K562 (cell line): ENCODE data around the gene LAMB4. TPM values are rescaled to one million over a fixed set of nuclear protein-coding genes. Genes with fewer than 3 reads are reported as not detected.

Source experiments
- ARID1B ChIP-seq: fragments of 450-650 bp; IDR thresholded peaks from 2 replicates; pipeline ENCODE4 v1.6.1; 2016; ENCODE audit warnings: antibody characterized with exemption, mild to moderate bottlenecking, inconsistent platforms
- CBFA2T2 ChIP-seq: fragments of 450-650 bp; conservative IDR thresholded peaks from 2 replicates; pipeline ENCODE4 v1.6.1; 2017; ENCODE audit warnings: mild to moderate bottlenecking
- CREB3L1 ChIP-seq: fragments of 450-650 bp; IDR thresholded peaks from 2 replicates; pipeline ENCODE4 v1.6.1; 2014; ENCODE audit warnings: low read depth, mild to moderate bottlenecking, moderate library complexity, borderline replicate concordance
- CTBP1 ChIP-seq: fragments of 450-650 bp; IDR thresholded peaks from 2 replicates; pipeline ENCODE4 v1.6.1; 2016; ENCODE audit warnings: borderline replicate concordance
- EHMT2 ChIP-seq: fragments of 450-650 bp; IDR thresholded peaks from 2 replicates; pipeline ENCODE4 v1.6.1; 2018; ENCODE audit warnings: antibody characterized with exemption
- EP300 ChIP-seq: IDR thresholded peaks from 2 replicates; pipeline ENCODE4 v1.6.1; 2012; ENCODE audit warnings: low read length, improper control_type of control experiment
- FOXP1 ChIP-seq: sonication (generic); formaldehyde crosslinking; IDR thresholded peaks from 2 replicates; pipeline ENCODE4 v1.8.0; 2022; ENCODE audit warnings: mild to moderate bottlenecking, missing genetic modification reagents
- GTF2F1 ChIP-seq: IDR thresholded peaks from 2 replicates; pipeline ENCODE4 v1.6.1; 2011; ENCODE audit warnings: low read depth, low read length, improper control_type of control experiment
- PRMT5 ChIP-seq: sonication (generic); formaldehyde crosslinking; IDR thresholded peaks from 2 replicates; pipeline ENCODE4 v1.5.0; 2020; ENCODE audit warnings: missing genetic modification reagents
- SOX6 ChIP-seq: fragments of 450-650 bp; IDR thresholded peaks from 2 replicates; pipeline ENCODE4 v1.6.1; 2014; ENCODE audit warnings: mild to moderate bottlenecking
- TAF1 ChIP-seq: IDR thresholded peaks from 2 replicates; pipeline ENCODE4 v1.6.1; 2011; ENCODE audit warnings: mild to moderate bottlenecking, low read length, moderate library complexity; ENCODE audit not compliant: insufficient read depth, control insufficient read depth, severe bottlenecking; ENCODE audit errors: extremely low read depth
- TAF9B ChIP-seq: fragments of 450-650 bp; IDR thresholded peaks from 2 replicates; pipeline ENCODE4 v1.6.1; 2018; ENCODE audit warnings: mild to moderate bottlenecking; ENCODE audit not compliant: partially characterized antibody
- TAL1 ChIP-seq: fragments of 450-650 bp; IDR thresholded peaks from 2 replicates; pipeline ENCODE4 v1.6.1; 2016; ENCODE audit warnings: mild to moderate bottlenecking
- TCF3 ChIP-seq: sonication (generic); formaldehyde crosslinking; IDR thresholded peaks from 2 replicates; pipeline ENCODE4 v1.4.0; 2020; ENCODE audit warnings: mild to moderate bottlenecking, missing genetic modification reagents
- TFAP4 ChIP-seq: sonication (generic); formaldehyde crosslinking; IDR thresholded peaks from 2 replicates; pipeline ENCODE4 v1.8.0; 2022; ENCODE audit warnings: missing genetic modification reagents, mild to moderate bottlenecking, moderate library complexity, borderline replicate concordance
- YY1 ChIP-seq, 3 experiments: IDR thresholded peaks; 2 replicates each; pipeline ENCODE4 v1.6.1; 2011; ENCODE audit warnings: low read length in 2 of 3, mild to moderate bottlenecking in 2 of 3, moderate library complexity in 2 of 3, borderline replicate concordance in 1 of 3, control low read depth in 1 of 3, low read depth in 1 of 3; ENCODE audit not compliant: insufficient read depth in 3 of 3, insufficient replicate concordance in 2 of 3, control insufficient read depth in 1 of 3, insufficient read length in 1 of 3; ENCODE audit errors: extremely low read depth in 1 of 3
- ZNF384 ChIP-seq: IDR thresholded peaks from 2 replicates; pipeline ENCODE4 v1.6.1; 2012; ENCODE audit warnings: low read depth, low read length, improper control_type of control experiment
- ZNF398 ChIP-seq: fragments of 250-450 bp; sonication (Bioruptor Pico); IDR thresholded peaks from 2 replicates; pipeline ENCODE4 v1.8.0; 2021; ENCODE audit warnings: moderate library complexity, mild to moderate bottlenecking, inconsistent platforms
- ZNF518B ChIP-seq: fragments of 250-450 bp; sonication (Bioruptor Pico); IDR thresholded peaks from 2 replicates; pipeline ENCODE4 v1.5.0; 2021; ENCODE audit warnings: mild to moderate bottlenecking, moderate library complexity
- polyA plus RNA-seq, 8 experiments: library from polyadenylated mRNA; depleted of rRNA in 4 of 8; stranded (reverse) in 5 of 8; unstranded in 3 of 8; fragments of >200 nt; fragmentation: Nextera tagmentation in 2 of 8; fragmentation: Illumina TruSeq in 1 of 8; extraction: Ambion mirVana in 2 of 8; extraction: Trizol in 1 of 8; gene quantifications; 2 replicates each; pipeline versions ENCODE4 v1.2.1 to v1.2.3, GENCODE V29; 2011 to 2014; ENCODE audit warnings: inconsistent platforms in 1 of 8, missing spikeins in 1 of 8
- total RNA-seq, 7 experiments: library from RNA; depleted of rRNA in 6 of 7; stranded (reverse); fragments of >200 nt in 6 of 7; fragmentation: Illumina TruSeq in 2 of 7; extraction: Trizol in 2 of 7; gene quantifications; 2 replicates each; pipeline versions ENCODE4 v1.2.1 to v1.2.3, GENCODE V29; 2011 to 2021; ENCODE audit warnings: low replicate concordance in 1 of 7

LAMB4 gene
- total and polyA plus RNA-seq, 9 of the 15 experiments (the other 6 are each of a cell fraction or from before 2014, with no cell fraction given) = 0.06 to 0.13 (median 0.07) TPM; not detected in 6

GRCh38 chr7:108086962-108087361, 43.2 kb downstream of the LAMB4 start (continued):
- TF ChIP-seq CTBP1 = no peak
- TF ChIP-seq FOXP1 (CRISPR knock-in tag) = no peak
- no peak for TF ChIP-seq ZNF398
- TF ChIP-seq ARID1B = peak; percentile 79
- peak; percentile 74; the same call in 1 of the 2 replicates for TF ChIP-seq EHMT2
- TF ChIP-seq TFAP4 (CRISPR knock-in tag) = peak; percentile 90
- TF ChIP-seq YY1 (IDR thresholded peaks at IDR 0.05; ENCODE audit: borderline replicate concordance in 1 of 3, control insufficient read depth in 1 of 3, extremely low read depth in 1 of 3, insufficient read depth in 3 of 3, insufficient read length in 1 of 3, insufficient replicate concordance in 2 of 3, low read depth in 1 of 3, low read length in 2 of 3) = peak in 1 of 3 experiments; percentile 75
- TF ChIP-seq CREB3L1 = no peak
- 0 out of 2 replicates have a peak, but pooled peaks have one; percentile 32 for TF ChIP-seq SOX6
- TF ChIP-seq EP300 = peak; percentile 40; the same call in 1 of the 2 replicates
- peak; percentile 77 for TF ChIP-seq TCF3
- peak; percentile 52 for TF ChIP-seq CBFA2T2
- peak; percentile 61 for TF ChIP-seq TAL1
- no peak for TF ChIP-seq ZNF518B (CRISPR knock-in tag)
- TF ChIP-seq TAF9B = peak; percentile 70
- TF ChIP-seq PRMT5 = no peak
- no peak for TF ChIP-seq ZNF384
- TF ChIP-seq TAF1 = no peak
- no peak for TF ChIP-seq GTF2F1
